HG03095 (cell line): ENCODE results near the gene OBSCN.

Experiments used
- ATAC-seq: cut with Tn5 transposase; IDR thresholded peaks from one replicate; pipeline ENCODE4 v1.9.1; 2021; ENCODE audit warnings: moderate library complexity; ENCODE audit not compliant: unreplicated experiment

The OBSCN gene

GRCh38 chr1:228364068-228364705, 156.3 kb downstream of the OBSCN start:
- ATAC-seq: no peak

- no peak for ATAC-seq
These were observed 156.9 kb downstream of the OBSCN start for GRCh38 chr1:228364706-228365213.

- no peak for ATAC-seq
These were observed 157.6 kb downstream of the OBSCN start for GRCh38 chr1:228365271-228366061.

- ATAC-seq: no peak
These were observed 158.4 kb downstream of the OBSCN start for GRCh38 chr1:228366062-228366865.

- ATAC-seq: no peak
These were observed 159.3 kb downstream of the OBSCN start for GRCh38 chr1:228366866-228367741.

- ATAC-seq: no peak
These were observed 160.3 kb downstream of the OBSCN start for GRCh38 chr1:228367798-228368791.

- ATAC-seq: no peak
These were observed 161.2 kb downstream of the OBSCN start for GRCh38 chr1:228368801-228369607.

- no peak for ATAC-seq
These were observed 162.0 kb downstream of the OBSCN start for GRCh38 chr1:228369608-228370438.

GRCh38 chr1:228370439-228370940, 162.6 kb downstream of the OBSCN start:
- no peak for ATAC-seq

GRCh38 chr1:228370941-228371740, 163.3 kb downstream of the OBSCN start:
- no peak for ATAC-seq

GRCh38 chr1:228371741-228372182, 163.9 kb downstream of the OBSCN start:
- ATAC-seq: no peak

GRCh38 chr1:228372183-228373003, 164.5 kb downstream of the OBSCN start:
- ATAC-seq: no peak

- ATAC-seq: no peak
These were observed 165.3 kb downstream of the OBSCN start for GRCh38 chr1:228373004-228373680.

- ATAC-seq: no peak
These were observed 166.1 kb downstream of the OBSCN start for GRCh38 chr1:228373681-228374571.
